GM12891 (cell line): ENCODE results near the gene MROH2A.

Experiments
- SPI1 ChIP-seq: IDR thresholded peaks from 2 replicates; pipeline ENCODE4 v1.6.1; 2011; ENCODE audit warnings: low read depth, low read length, control low read depth
- TAF1 ChIP-seq: IDR thresholded peaks from 2 replicates; pipeline ENCODE4 v1.6.1; 2011; ENCODE audit warnings: low read depth, low read length, control low read depth

- TF ChIP-seq SPI1 (no peak), TAF1 (no peak)
Observed at GRCh38 chr2:233743464-233744259, 34.5 kb upstream of the MROH2A start.
